Raji (cell line): ENCODE results near the gene KCNK15.

ENCODE experiments used
- POLR2A ChIP-seq: IDR thresholded peaks from 2 replicates; pipeline ENCODE4 v1.6.1; 2011; ENCODE audit warnings: low read depth, low read length, control low read depth; ENCODE audit not compliant: insufficient read depth

KCNK15 gene

GRCh38 chr20:44781791-44782190 lies 36.1 kb downstream of the KCNK15 start:
- TF ChIP-seq POLR2A = no peak

- TF ChIP-seq POLR2A = no peak
Measured at GRCh38 chr20:44784688-44785087, 39.0 kb downstream of the KCNK15 start.

GRCh38 chr20:44785768-44786167 lies 40.1 kb downstream of the KCNK15 start:
- TF ChIP-seq POLR2A = no peak

- TF ChIP-seq POLR2A = no peak
Measured at GRCh38 chr20:44787299-44787698, 41.6 kb downstream of the KCNK15 start.

GRCh38 chr20:44788706-44789456 lies 43.2 kb downstream of the KCNK15 start:
- no peak for TF ChIP-seq POLR2A

- no peak for TF ChIP-seq POLR2A
Measured at GRCh38 chr20:44790638-44791393, 45.2 kb downstream of the KCNK15 start.

GRCh38 chr20:44792796-44793195 lies 47.1 kb downstream of the KCNK15 start:
- TF ChIP-seq POLR2A = no peak

- TF ChIP-seq POLR2A = no peak
Measured at GRCh38 chr20:44795836-44796235, 50.2 kb downstream of the KCNK15 start.

GRCh38 chr20:44796311-44796710 lies 50.6 kb downstream of the KCNK15 start:
- TF ChIP-seq POLR2A = no peak

- no peak for TF ChIP-seq POLR2A
Measured at GRCh38 chr20:44796758-44797457, 51.2 kb downstream of the KCNK15 start.

- TF ChIP-seq POLR2A = no peak
Measured at GRCh38 chr20:44799691-44800090, 54.0 kb downstream of the KCNK15 start.

- no peak for TF ChIP-seq POLR2A
Measured at GRCh38 chr20:44800391-44801046, 54.9 kb downstream of the KCNK15 start.
